HepG2 (cell line): ENCODE data around the gene FLYWCH1. TPM values are rescaled to one million over a fixed set of nuclear protein-coding genes. Genes with fewer than 3 reads are reported as not detected.

ENCODE experiments used
- HNRNPK ChIP-seq: fragments of 200-400 bp; formaldehyde crosslinking; IDR thresholded peaks from 2 replicates; pipeline ENCODE4 v1.6.1; 2018; ENCODE audit warnings: low read length, low read depth, moderate library complexity, mild to moderate bottlenecking; ENCODE audit not compliant: poor library complexity, severe bottlenecking
- LCORL ChIP-seq, 2 experiments: fragments of 450-650 bp in 1 of 2; sonication (generic) in 1 of 2; formaldehyde crosslinking in 1 of 2; IDR thresholded peaks; 2 replicates each; pipeline versions ENCODE4 v1.5.0 to v1.6.1; 2017 to 2020; ENCODE audit warnings: antibody characterized with exemption in 1 of 2, missing genetic modification reagents in 1 of 2
- NR0B2 ChIP-seq: sonication (generic); formaldehyde crosslinking; IDR thresholded peaks from 2 replicates; pipeline ENCODE4 v1.4.0; 2020; ENCODE audit warnings: mild to moderate bottlenecking, missing genetic modification reagents
- POGZ ChIP-seq: sonication (generic); formaldehyde crosslinking; IDR thresholded peaks from 2 replicates; pipeline ENCODE4 v1.4.0; 2020; ENCODE audit warnings: mild to moderate bottlenecking, missing genetic modification reagents
- ZBTB7B ChIP-seq: sonication (generic); formaldehyde crosslinking; IDR thresholded peaks from 2 replicates; pipeline ENCODE4 v1.4.0; 2020; ENCODE audit warnings: missing genetic modification reagents
- ZNF317 ChIP-seq: sonication (generic); formaldehyde crosslinking; IDR thresholded peaks from 2 replicates; pipeline ENCODE4 v1.5.0; 2020; ENCODE audit warnings: mild to moderate bottlenecking, missing genetic modification reagents
- ZNF546 ChIP-seq: sonication (generic); formaldehyde crosslinking; conservative IDR thresholded peaks from 2 replicates; pipeline ENCODE4 v1.8.1; 2023; ENCODE audit warnings: mild to moderate bottlenecking, missing genetic modification reagents
- polyA plus RNA-seq, 8 experiments: library from polyadenylated mRNA; depleted of rRNA in 3 of 8; stranded (reverse) in 7 of 8; unstranded in 1 of 8; fragments of >200 nt; fragmentation: Illumina TruSeq in 4 of 8; extraction: Trizol in 4 of 8; gene quantifications; 2 replicates each; pipeline versions ENCODE4 v1.2.1 to v1.2.3, GENCODE V29; 2011 to 2016; ENCODE audit warnings: low read depth in 4 of 8, missing spikeins in 1 of 8, mixed read lengths in 1 of 8; ENCODE audit not compliant: insufficient read depth in 1 of 8
- total RNA-seq, 5 experiments: library from RNA; depleted of rRNA; stranded (reverse); fragments of >200 nt; fragmentation: Illumina TruSeq; extraction: Trizol; gene quantifications; 2 replicates each; pipeline ENCODE4 v1.2.3, GENCODE V29; 2016; ENCODE audit warnings: low read depth in 1 of 5
- TF ChIP-seq, protein P1 (sequence below): sonication (generic); formaldehyde crosslinking; IDR thresholded peaks from 2 replicates; pipeline ENCODE4 v1.5.1; 2020; ENCODE audit warnings: mild to moderate bottlenecking, missing genetic modification reagents, moderate library complexity
- TF ChIP-seq, protein P2 (sequence below): sonication (generic); formaldehyde crosslinking; IDR thresholded peaks from 2 replicates; pipeline ENCODE4 v1.8.1; 2023; ENCODE audit warnings: mild to moderate bottlenecking, missing genetic modification reagents
- TF ChIP-seq, protein P3 (sequence below): IDR thresholded peaks from 2 replicates; pipeline ENCODE4 v1.6.1; 2016; ENCODE audit warnings: mild to moderate bottlenecking, missing biosample characterization, missing genetic modification reagents
- TF ChIP-seq, protein P4 (sequence below): sonication (generic); formaldehyde crosslinking; IDR thresholded peaks from 2 replicates; pipeline ENCODE4 v1.4.0; 2020; ENCODE audit warnings: missing genetic modification reagents, borderline replicate concordance
- TF ChIP-seq, protein P5 (sequence below): sonication (generic); formaldehyde crosslinking; IDR thresholded peaks from 2 replicates; pipeline ENCODE4 v1.5.0; 2020; ENCODE audit warnings: mild to moderate bottlenecking, missing genetic modification reagents, borderline replicate concordance

FLYWCH1 gene
- total and polyA plus RNA-seq, 2 of the 13 experiments (the other 11 are each of a cell fraction or from before 2014, with no cell fraction given), result 7.3 to 12.4 TPM

- TF ChIP-seq, protein P1, sequence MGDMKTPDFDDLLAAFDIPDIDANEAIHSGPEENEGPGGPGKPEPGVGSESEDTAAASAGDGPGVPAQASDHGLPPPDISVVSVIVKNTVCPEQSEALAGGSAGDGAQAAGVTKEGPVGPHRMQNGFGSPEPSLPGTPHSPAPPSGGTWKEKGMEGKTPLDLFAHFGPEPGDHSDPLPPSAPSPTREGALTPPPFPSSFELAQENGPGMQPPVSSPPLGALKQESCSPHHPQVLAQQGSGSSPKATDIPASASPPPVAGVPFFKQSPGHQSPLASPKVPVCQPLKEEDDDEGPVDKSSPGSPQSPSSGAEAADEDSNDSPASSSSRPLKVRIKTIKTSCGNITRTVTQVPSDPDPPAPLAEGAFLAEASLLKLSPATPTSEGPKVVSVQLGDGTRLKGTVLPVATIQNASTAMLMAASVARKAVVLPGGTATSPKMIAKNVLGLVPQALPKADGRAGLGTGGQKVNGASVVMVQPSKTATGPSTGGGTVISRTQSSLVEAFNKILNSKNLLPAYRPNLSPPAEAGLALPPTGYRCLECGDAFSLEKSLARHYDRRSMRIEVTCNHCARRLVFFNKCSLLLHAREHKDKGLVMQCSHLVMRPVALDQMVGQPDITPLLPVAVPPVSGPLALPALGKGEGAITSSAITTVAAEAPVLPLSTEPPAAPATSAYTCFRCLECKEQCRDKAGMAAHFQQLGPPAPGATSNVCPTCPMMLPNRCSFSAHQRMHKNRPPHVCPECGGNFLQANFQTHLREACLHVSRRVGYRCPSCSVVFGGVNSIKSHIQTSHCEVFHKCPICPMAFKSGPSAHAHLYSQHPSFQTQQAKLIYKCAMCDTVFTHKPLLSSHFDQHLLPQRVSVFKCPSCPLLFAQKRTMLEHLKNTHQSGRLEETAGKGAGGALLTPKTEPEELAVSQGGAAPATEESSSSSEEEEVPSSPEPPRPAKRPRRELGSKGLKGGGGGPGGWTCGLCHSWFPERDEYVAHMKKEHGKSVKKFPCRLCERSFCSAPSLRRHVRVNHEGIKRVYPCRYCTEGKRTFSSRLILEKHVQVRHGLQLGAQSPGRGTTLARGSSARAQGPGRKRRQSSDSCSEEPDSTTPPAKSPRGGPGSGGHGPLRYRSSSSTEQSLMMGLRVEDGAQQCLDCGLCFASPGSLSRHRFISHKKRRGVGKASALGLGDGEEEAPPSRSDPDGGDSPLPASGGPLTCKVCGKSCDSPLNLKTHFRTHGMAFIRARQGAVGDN (CRISPR knock-in tag), result peak; percentile 61; the same call in 1 of the 2 replicates
- TF ChIP-seq, protein P2, sequence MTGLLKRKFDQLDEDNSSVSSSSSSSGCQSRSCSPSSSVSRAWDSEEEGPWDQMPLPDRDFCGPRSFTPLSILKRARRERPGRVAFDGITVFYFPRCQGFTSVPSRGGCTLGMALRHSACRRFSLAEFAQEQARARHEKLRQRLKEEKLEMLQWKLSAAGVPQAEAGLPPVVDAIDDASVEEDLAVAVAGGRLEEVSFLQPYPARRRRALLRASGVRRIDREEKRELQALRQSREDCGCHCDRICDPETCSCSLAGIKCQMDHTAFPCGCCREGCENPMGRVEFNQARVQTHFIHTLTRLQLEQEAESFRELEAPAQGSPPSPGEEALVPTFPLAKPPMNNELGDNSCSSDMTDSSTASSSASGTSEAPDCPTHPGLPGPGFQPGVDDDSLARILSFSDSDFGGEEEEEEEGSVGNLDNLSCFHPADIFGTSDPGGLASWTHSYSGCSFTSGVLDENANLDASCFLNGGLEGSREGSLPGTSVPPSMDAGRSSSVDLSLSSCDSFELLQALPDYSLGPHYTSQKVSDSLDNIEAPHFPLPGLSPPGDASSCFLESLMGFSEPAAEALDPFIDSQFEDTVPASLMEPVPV (CRISPR knock-in tag), result 0 out of 2 replicates have a peak, but pooled peaks have one; percentile 45
- TF ChIP-seq, protein P3, sequence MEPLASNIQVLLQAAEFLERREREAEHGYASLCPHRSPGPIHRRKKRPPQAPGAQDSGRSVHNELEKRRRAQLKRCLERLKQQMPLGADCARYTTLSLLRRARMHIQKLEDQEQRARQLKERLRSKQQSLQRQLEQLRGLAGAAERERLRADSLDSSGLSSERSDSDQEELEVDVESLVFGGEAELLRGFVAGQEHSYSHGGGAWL (CRISPR knock-in tag), result peak; percentile 71
- TF ChIP-seq HNRNPK, result no peak
- TF ChIP-seq NR0B2 (CRISPR knock-in tag), result peak; percentile 50; the same call in 1 of the 2 replicates
- TF ChIP-seq, protein P4, sequence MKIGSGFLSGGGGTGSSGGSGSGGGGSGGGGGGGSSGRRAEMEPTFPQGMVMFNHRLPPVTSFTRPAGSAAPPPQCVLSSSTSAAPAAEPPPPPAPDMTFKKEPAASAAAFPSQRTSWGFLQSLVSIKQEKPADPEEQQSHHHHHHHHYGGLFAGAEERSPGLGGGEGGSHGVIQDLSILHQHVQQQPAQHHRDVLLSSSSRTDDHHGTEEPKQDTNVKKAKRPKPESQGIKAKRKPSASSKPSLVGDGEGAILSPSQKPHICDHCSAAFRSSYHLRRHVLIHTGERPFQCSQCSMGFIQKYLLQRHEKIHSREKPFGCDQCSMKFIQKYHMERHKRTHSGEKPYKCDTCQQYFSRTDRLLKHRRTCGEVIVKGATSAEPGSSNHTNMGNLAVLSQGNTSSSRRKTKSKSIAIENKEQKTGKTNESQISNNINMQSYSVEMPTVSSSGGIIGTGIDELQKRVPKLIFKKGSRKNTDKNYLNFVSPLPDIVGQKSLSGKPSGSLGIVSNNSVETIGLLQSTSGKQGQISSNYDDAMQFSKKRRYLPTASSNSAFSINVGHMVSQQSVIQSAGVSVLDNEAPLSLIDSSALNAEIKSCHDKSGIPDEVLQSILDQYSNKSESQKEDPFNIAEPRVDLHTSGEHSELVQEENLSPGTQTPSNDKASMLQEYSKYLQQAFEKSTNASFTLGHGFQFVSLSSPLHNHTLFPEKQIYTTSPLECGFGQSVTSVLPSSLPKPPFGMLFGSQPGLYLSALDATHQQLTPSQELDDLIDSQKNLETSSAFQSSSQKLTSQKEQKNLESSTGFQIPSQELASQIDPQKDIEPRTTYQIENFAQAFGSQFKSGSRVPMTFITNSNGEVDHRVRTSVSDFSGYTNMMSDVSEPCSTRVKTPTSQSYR (CRISPR knock-in tag), result peak; percentile 37; the same call in 1 of the 2 replicates
- TF ChIP-seq ZBTB7B, result 0 out of 2 replicates have a peak, but pooled peaks have one; percentile 28
- TF ChIP-seq ZNF317 (CRISPR knock-in tag), result 0 out of 2 replicates have a peak, but pooled peaks have one; percentile 30
- TF ChIP-seq, protein P5, sequence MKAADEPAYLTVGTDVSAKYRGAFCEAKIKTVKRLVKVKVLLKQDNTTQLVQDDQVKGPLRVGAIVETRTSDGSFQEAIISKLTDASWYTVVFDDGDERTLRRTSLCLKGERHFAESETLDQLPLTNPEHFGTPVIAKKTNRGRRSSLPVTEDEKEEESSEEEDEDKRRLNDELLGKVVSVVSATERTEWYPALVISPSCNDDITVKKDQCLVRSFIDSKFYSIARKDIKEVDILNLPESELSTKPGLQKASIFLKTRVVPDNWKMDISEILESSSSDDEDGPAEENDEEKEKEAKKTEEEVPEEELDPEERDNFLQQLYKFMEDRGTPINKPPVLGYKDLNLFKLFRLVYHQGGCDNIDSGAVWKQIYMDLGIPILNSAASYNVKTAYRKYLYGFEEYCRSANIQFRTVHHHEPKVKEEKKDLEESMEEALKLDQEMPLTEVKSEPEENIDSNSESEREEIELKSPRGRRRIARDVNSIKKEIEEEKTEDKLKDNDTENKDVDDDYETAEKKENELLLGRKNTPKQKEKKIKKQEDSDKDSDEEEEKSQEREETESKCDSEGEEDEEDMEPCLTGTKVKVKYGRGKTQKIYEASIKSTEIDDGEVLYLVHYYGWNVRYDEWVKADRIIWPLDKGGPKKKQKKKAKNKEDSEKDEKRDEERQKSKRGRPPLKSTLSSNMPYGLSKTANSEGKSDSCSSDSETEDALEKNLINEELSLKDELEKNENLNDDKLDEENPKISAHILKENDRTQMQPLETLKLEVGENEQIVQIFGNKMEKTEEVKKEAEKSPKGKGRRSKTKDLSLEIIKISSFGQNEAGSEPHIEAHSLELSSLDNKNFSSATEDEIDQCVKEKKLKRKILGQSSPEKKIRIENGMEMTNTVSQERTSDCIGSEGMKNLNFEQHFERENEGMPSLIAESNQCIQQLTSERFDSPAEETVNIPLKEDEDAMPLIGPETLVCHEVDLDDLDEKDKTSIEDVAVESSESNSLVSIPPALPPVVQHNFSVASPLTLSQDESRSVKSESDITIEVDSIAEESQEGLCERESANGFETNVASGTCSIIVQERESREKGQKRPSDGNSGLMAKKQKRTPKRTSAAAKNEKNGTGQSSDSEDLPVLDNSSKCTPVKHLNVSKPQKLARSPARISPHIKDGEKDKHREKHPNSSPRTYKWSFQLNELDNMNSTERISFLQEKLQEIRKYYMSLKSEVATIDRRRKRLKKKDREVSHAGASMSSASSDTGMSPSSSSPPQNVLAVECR, result peak; percentile 16; the same call in 1 of the 2 replicates
- TF ChIP-seq ZNF546 (CRISPR knock-in tag), result 0 out of 2 replicates have a peak, but pooled peaks have one; percentile 22
- TF ChIP-seq POGZ (CRISPR knock-in tag), result 0 out of 2 replicates have a peak, but pooled peaks have one; percentile 32
- no peak for TF ChIP-seq LCORL (IDR thresholded peaks at IDR 0.05)
- 0 out of 2 replicates have a peak, but pooled peaks have one; percentile 42 for TF ChIP-seq LCORL (CRISPR knock-in tag; IDR thresholded peaks at IDR 0.05)
Observed at GRCh38 chr16:2963723-2964474, 52.2 kb downstream of the FLYWCH1 start, which contains the start of gene KREMEN2 (continued).
